Mesendoderm (in vitro differentiated cells): ENCODE results near the gene BST2.

ENCODE experiments used
- DNase-seq: peaks from one replicate; pipeline ENCODE4 v3.0.0; 2013
- H2AK5ac ChIP-seq: 2 replicates; pipeline ENCODE4 v1.6.1; 2013; ENCODE audit warnings: low read length, inconsistent platforms
- H2BK120ac ChIP-seq: 2 replicates; pipeline ENCODE4 v1.6.1; 2013; ENCODE audit warnings: low read depth, mild to moderate bottlenecking, low read length, moderate library complexity, mixed read lengths
- H2BK15ac ChIP-seq: replicated peaks from 2 replicates; pipeline ENCODE4 v1.6.1; 2013; ENCODE audit warnings: low read depth, mild to moderate bottlenecking, moderate library complexity
- H2BK5ac ChIP-seq: 2 replicates; pipeline ENCODE4 v1.6.1; 2013; ENCODE audit warnings: low read length, inconsistent platforms
- H3K18ac ChIP-seq: 2 replicates; pipeline ENCODE4 v1.6.1; 2013; ENCODE audit warnings: mild to moderate bottlenecking, low read length, mixed read lengths
- H3K23ac ChIP-seq: one replicate; pipeline ENCODE4 v1.6.1; 2013; ENCODE audit warnings: low read length
- H3K27ac ChIP-seq: 2 replicates; pipeline ENCODE4 v1.5.1; 2013; ENCODE audit warnings: low read depth, mild to moderate bottlenecking, inconsistent platforms, low read length, moderate library complexity
- H3K27me3 ChIP-seq: 2 replicates; pipeline ENCODE4 v1.6.1; 2013; ENCODE audit warnings: low read length, control low read depth, mild to moderate bottlenecking, inconsistent platforms; ENCODE audit not compliant: insufficient read depth, poor library complexity
- H3K36me3 ChIP-seq: 2 replicates; pipeline ENCODE4 v1.6.1; 2013; ENCODE audit warnings: low read length, inconsistent platforms; ENCODE audit not compliant: control insufficient read depth, insufficient read depth
- H3K4ac ChIP-seq: one replicate; pipeline ENCODE4 v1.6.1; 2013; ENCODE audit warnings: low read depth, mild to moderate bottlenecking, low read length, moderate library complexity
- H3K4me1 ChIP-seq: 2 replicates; pipeline ENCODE4 v1.6.1; 2013; ENCODE audit warnings: low read depth, low read length, inconsistent platforms; ENCODE audit not compliant: control insufficient read depth
- H3K4me2 ChIP-seq: 2 replicates; pipeline ENCODE4 v1.6.1; 2013; ENCODE audit warnings: low read length
- H3K4me3 ChIP-seq: 2 replicates; pipeline ENCODE4 v1.5.1; 2013; ENCODE audit warnings: mild to moderate bottlenecking, low read length
- H3K56ac ChIP-seq: one replicate; pipeline ENCODE4 v1.6.1; 2013; ENCODE audit warnings: low read length
- H3K79me1 ChIP-seq: 2 replicates; pipeline ENCODE4 v1.6.1; 2013; ENCODE audit warnings: low read length, inconsistent platforms
- H3K79me2 ChIP-seq: 2 replicates; pipeline ENCODE4 v1.6.1; 2013; ENCODE audit warnings: mild to moderate bottlenecking, low read length; ENCODE audit not compliant: control insufficient read depth, insufficient read depth
- H3K9ac ChIP-seq: 2 replicates; pipeline ENCODE4 v1.6.1; 2013; ENCODE audit warnings: low read length, inconsistent platforms
- H4K5ac ChIP-seq: one replicate; pipeline ENCODE4 v1.6.1; 2013; ENCODE audit warnings: low read length
- H4K8ac ChIP-seq: one replicate; pipeline ENCODE4 v1.6.1; 2013; ENCODE audit warnings: low read depth, mild to moderate bottlenecking, control low read depth, low read length, moderate library complexity
- WGBS: extraction: QIAGEN DNeasy Blood & Tissue Kit; methylation state at CpG from one replicate; pipeline ENCODE4 v1.1.7; 2013; ENCODE audit warnings: low lambda C conversion rate, missing lambda C conversion rate; ENCODE audit not compliant: insufficient coverage; ENCODE audit errors: extremely low coverage; 5-methylcytosine and 5-hydroxymethylcytosine counted together

The BST2 gene

GRCh38 chr19:17421942-17422341 is 16.5 kb upstream of the BST2 start:
- H2BK5ac ChIP-seq, result no peak overlapping the region
- no peak overlapping the region for H4K5ac ChIP-seq
- no peak overlapping the region for H3K56ac ChIP-seq
- H2BK120ac ChIP-seq, result no peak overlapping the region
- no peak overlapping the region for H3K18ac ChIP-seq
- H3K4me1 ChIP-seq, result no peaks in the 10 kb centered on the region
- H3K23ac ChIP-seq, result no peak overlapping the region
- H4K8ac ChIP-seq, result no peak overlapping the region
- H3K27ac ChIP-seq, result no peak overlapping the region
- H3K9ac ChIP-seq, result no peak overlapping the region
- H3K27me3 ChIP-seq, result no peaks in the 10 kb centered on the region
- no peaks in the 10 kb centered on the region for H3K36me3 ChIP-seq
- no peaks in the 10 kb centered on the region for H3K79me2 ChIP-seq
- WGBS, result no CpG with 5 or more reads among the region's 4 CpGs
- no peaks in the 10 kb centered on the region for H3K79me1 ChIP-seq
- no peak for DNase-seq
- H3K4ac ChIP-seq, result no peak overlapping the region
- no peak overlapping the region for H2BK15ac ChIP-seq
- no peak overlapping the region for H3K4me2 ChIP-seq
- H3K4me3 ChIP-seq, result no peak overlapping the region
- no peak overlapping the region for H2AK5ac ChIP-seq

DNA sequence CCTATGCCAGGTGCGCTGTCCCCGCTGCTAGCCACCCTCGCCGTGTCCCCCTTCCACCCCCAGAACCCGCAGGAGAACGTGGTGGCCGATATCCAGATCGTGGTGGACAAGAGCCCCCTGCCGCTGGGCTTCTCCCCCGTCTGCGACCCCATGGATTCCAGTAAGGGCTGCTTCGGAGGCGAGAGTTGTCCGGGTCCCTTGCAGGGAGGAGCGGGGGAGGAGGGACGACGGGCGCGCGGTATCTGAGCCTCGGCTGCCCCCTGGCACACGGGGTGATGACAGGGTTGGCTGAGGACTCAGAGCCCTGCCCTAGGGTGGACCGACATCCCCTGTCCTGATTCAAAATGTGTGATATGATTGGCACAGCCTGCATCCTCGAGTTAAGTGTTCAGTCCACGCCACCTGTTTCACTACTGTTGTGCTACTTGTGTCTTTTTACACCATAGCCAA is 15.1 kb upstream of the BST2 start:
- Histone ChIP-seq H3K56ac (peak overlapping the region; percentile 89), H3K4me2 (peak overlapping the region; percentile 91), H3K9ac (peak overlapping the region; percentile 77), H3K4me1 (peaks cover 3% of the 10 kb centered on the region), H2AK5ac (peak overlapping the region; percentile 18), H4K5ac (no peak overlapping the region), H3K23ac (no peak overlapping the region), H3K27ac (no peak overlapping the region), H3K4me3 (peak overlapping the region; percentile 90), H3K4ac (no peak overlapping the region), H3K27me3 (no peaks in the 10 kb centered on the region), H3K79me1 (no peaks in the 10 kb centered on the region), H3K18ac (peak overlapping the region; percentile 11), H2BK15ac (no peak overlapping the region), H2BK5ac (no peak overlapping the region), H4K8ac (no peak overlapping the region), H3K36me3 (no peaks in the 10 kb centered on the region), H2BK120ac (no peak overlapping the region), H3K79me2 (no peaks in the 10 kb centered on the region)
- DNase-seq, result peak; percentile 43
- no CpG with 5 or more reads among the region's 25 CpGs for WGBS

DNA sequence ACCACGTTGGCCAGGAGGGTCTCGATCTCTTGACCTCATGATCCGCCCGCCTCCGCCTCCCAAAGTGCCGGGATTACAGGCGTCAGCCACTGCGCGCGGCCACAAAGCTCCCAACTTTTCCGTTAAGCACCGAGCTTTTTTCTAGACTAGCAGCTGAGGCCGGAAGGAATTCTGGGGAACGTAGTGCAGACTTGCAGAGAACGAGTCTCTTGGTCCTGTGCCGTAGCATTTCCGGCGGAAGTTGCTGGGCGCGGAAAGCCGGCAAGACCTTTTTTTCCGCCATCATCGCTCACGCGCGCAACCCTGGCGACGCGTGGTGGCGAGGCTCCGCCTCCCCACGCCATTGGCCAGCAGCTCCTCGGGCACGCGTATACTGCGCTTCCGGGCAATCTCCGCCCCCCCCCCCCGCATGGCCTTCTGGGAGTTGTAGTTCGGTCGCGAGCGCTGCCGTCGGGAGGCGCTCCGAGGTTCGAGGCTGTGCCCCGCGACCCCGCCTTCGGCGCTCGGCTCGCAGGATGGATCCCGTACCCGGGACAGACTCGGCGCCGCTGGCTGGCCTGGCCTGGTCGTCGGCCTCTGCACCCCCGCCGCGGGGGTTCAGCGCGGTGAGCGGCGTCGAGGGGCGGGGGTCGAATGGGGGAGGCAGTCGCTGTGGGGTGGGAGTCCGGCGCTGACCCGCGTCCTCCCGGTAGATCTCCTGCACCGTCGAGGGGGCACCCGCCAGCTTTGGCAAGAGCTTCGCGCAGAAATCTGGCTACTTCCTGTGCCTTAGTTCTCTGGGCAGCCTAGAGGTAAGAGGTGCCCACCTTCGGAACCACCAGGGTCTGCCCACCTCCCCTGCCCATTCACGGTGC is 14.4 kb upstream of the BST2 start, which contains the start of gene MVB12A:
MVB12A (plus strand) TSS at position 427 of the 854 bp plus-strand sequence; CDS start at position 516, 89 bp downstream.
- H3K79me1 ChIP-seq, result no peaks in the 10 kb centered on the region

DNA sequence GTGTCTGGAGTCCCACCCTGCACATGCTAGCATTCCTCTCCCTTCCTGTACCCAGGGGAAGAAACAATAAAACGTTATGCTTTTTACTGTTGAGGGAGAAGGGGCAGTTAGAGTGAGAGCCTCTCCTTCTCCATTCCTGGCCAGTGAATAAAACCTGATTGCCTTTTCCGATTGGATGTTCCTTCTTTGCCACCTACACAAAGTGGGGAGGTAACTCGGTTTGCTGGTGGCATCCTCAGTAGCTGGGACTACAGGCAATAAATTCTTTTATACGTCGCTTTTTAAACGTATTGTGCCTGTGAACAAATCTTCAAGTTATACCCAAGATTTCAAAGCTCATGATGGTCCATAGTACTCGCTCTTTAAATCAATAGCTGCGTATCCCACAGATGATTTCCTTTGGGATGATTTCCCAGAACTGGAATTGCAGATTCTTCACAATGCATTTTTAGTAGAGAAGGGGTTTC is 13.8 kb upstream of the BST2 start:
- Histone ChIP-seq H3K27ac (peak overlapping the region; percentile 28), H2BK120ac (no peak overlapping the region), H3K4me3 (peak overlapping the region; percentile 21), H2BK15ac (no peak overlapping the region), H3K79me2 (no peaks in the 10 kb centered on the region), H4K5ac (no peak overlapping the region), H3K4ac (peak overlapping the region; percentile 48), H3K4me1 (peaks cover 3% of the 10 kb centered on the region), H4K8ac (no peak overlapping the region), H2AK5ac (no peak overlapping the region), H3K36me3 (no peaks in the 10 kb centered on the region), H3K79me1 (no peaks in the 10 kb centered on the region), H3K9ac (peak overlapping the region; percentile 61), H2BK5ac (no peak overlapping the region), H3K23ac (no peak overlapping the region), H3K18ac (peak overlapping the region; percentile 11), H3K56ac (peak overlapping the region; percentile 63), H3K27me3 (no peaks in the 10 kb centered on the region), H3K4me2 (peak overlapping the region; percentile 44)
- no peak for DNase-seq
- WGBS, result no CpG with 5 or more reads among the region's 8 CpGs

More for the DNA sequence above, 14.4 kb upstream of the BST2 start, which contains the start of gene MVB12A:
- Histone ChIP-seq H4K8ac (no peak within 1 kb of the TSS), H3K4me3 (peak within 1 kb of the TSS; percentile 90), H3K23ac (no peak within 1 kb of the TSS), H3K4me2 (peak within 1 kb of the TSS; percentile 91), H3K79me2 (no peaks in the 10 kb centered on the region), H3K4me1 (peaks cover 3% of the 10 kb centered on the region), H3K4ac (peak within 1 kb of the TSS; percentile 48), H3K27ac (peak within 1 kb of the TSS; percentile 28), H2BK5ac (no peak within 1 kb of the TSS), H3K56ac (peak within 1 kb of the TSS; percentile 89), H3K9ac (peak within 1 kb of the TSS; percentile 77), H3K27me3 (no peaks in the 10 kb centered on the region), H2BK15ac (no peak within 1 kb of the TSS), H2AK5ac (peak within 1 kb of the TSS; percentile 18), H3K18ac (peak within 1 kb of the TSS; percentile 11), H4K5ac (no peak within 1 kb of the TSS), H2BK120ac (no peak within 1 kb of the TSS), H3K36me3 (no peaks in the 10 kb centered on the region)
- peak; percentile 100 for DNase-seq
- WGBS, result no CpG with 5 or more reads among the region's 85 CpGs

- Histone ChIP-seq H3K79me2 (no peaks in the 10 kb centered on the region), H2AK5ac (no peak overlapping the region), H3K23ac (no peak overlapping the region), H4K5ac (no peak overlapping the region), H3K56ac (no peak overlapping the region), H3K4me1 (peaks cover 3% of the 10 kb centered on the region), H2BK120ac (no peak overlapping the region), H3K4me3 (no peak overlapping the region), H3K4me2 (no peak overlapping the region), H3K4ac (no peak overlapping the region), H2BK15ac (no peak overlapping the region), H2BK5ac (no peak overlapping the region), H3K27me3 (no peaks in the 10 kb centered on the region), H3K36me3 (no peaks in the 10 kb centered on the region), H3K9ac (peak overlapping the region; percentile 61), H4K8ac (no peak overlapping the region), H3K18ac (no peak overlapping the region), H3K27ac (no peak overlapping the region), H3K79me1 (no peaks in the 10 kb centered on the region)
- DNase-seq, result peak; percentile 20
- WGBS, result no CpG with 5 or more reads among the region's 3 CpGs
Measured at GRCh38 chr19:17418710-17419109, 13.3 kb upstream of the BST2 start.
